Hematopoietic multipotent progenitor cell treated with erythropoietin and hydrocortisone succinate and interleukin-3 and kit ligand, for 15 days (in vitro differentiated cells): Measurements from ENCODE around the gene CEL.
"Not testable (repeated sequence)": the region's sequence is repeated elsewhere in the genome, so short reads cannot be mapped to it uniquely, and the experiment has no call there.

Source experiments
- DNase-seq: peaks from one replicate; pipeline ENCODE4 v3.0.0-alpha.2; 2015; ENCODE audit warnings: low spot score

Gene CEL

GRCh38 chr9:133064241-133065069 is 2.7 kb downstream of the CEL start:
- DNase-seq: no peak

- no peak for DNase-seq
Observed at GRCh38 chr9:133065070-133065388, 3.2 kb downstream of the CEL start.

GRCh38 chr9:133066181-133066983 is 4.6 kb downstream of the CEL start:
- DNase-seq: no peak

- no peak for DNase-seq
Observed at GRCh38 chr9:133067006-133067405, 5.2 kb downstream of the CEL start.

GRCh38 chr9:133067813-133068212 is 6.0 kb downstream of the CEL start:
- no peak for DNase-seq

GRCh38 chr9:133068431-133068830 is 6.7 kb downstream of the CEL start:
- not testable (repeated sequence) for DNase-seq

- not testable (repeated sequence) for DNase-seq
Observed at GRCh38 chr9:133070500-133070961, 8.8 kb downstream of the CEL start.

- DNase-seq: not testable (repeated sequence)
Observed at GRCh38 chr9:133070985-133071384, 9.2 kb downstream of the CEL start.

GRCh38 chr9:133071484-133072150 is 9.8 kb downstream of the CEL start:
- DNase-seq: no peak

GRCh38 chr9:133072210-133072609 is 10.4 kb downstream of the CEL start:
- not testable (repeated sequence) for DNase-seq

GRCh38 chr9:133073086-133074014 is 11.6 kb downstream of the CEL start:
- DNase-seq: no peak

GRCh38 chr9:133074111-133074651 is 12.4 kb downstream of the CEL start:
- DNase-seq: no peak

GRCh38 chr9:133075925-133076630 is 14.3 kb downstream of the CEL start:
- DNase-seq: no peak

GRCh38 chr9:133076691-133077090 is 14.9 kb downstream of the CEL start:
- no peak for DNase-seq

- no peak for DNase-seq
Observed at GRCh38 chr9:133078486-133078885, 16.7 kb downstream of the CEL start.

- DNase-seq: no peak
Observed at GRCh38 chr9:133080161-133080560, 18.4 kb downstream of the CEL start.

- not testable (repeated sequence) for DNase-seq
Observed at GRCh38 chr9:133080786-133081779, 19.3 kb downstream of the CEL start.

GRCh38 chr9:133081957-133082644 is 20.3 kb downstream of the CEL start:
- DNase-seq: not testable (repeated sequence)

- not testable (repeated sequence) for DNase-seq
Observed at GRCh38 chr9:133083688-133084087, 21.9 kb downstream of the CEL start.
